Measurements from ENCODE around the gene PP2D1. TPM values are rescaled to one million over a fixed set of nuclear protein-coding genes. Genes with fewer than 3 reads are reported as not detected.

Gene PP2D1, protein sequence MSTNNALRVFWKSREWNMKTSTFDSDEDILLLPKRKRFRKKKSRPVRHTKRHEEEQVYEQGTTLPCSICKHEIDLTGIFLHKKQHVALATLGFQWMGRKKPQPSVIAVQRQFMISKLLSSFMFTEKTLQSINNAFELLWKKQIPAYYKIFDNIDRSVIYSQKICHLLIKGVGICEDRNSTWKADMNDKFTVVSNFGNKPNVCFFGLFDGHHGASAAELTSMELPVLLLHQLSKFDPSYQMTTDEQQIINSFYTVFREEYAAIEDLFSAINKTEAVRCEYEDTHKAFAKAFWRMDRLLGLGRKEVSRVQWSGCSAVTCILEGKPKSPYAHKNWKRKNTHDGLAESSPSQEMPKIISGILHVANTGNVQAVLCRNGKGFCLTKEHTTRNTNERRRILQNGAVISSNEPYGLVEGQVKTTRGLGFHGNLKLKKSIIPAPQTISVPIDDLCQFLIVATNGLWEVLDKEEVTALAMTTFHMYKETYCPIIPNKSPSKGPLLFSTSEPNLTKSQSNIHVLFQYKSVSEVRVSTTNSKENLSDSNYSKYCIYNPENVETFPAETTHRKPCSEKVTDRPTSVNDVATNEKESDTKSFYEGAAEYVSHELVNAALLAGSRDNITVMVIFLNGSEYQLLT
- not detected for total RNA-seq

DNA sequence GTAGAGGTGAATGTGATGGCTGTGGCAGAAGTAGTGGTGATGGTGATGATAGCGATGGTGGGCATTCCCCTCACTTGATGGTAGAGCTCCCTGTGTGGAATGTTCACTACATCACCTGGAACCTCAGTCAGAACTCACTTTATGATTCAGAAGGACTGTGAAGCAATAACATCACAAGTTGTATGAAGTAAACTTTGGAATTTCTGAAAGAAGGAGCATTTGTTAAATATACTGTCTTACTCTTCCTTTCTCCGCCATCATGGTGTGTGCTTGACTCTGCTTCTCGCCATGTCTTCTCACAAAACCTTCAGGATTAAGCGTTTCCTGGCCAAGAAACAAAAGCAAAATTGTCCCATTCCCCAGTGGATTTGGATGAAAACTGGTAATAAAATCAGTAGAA lies at the start of gene PP2D1:
PP2D1 (minus strand) TSS at position 101 of the 400 bp plus-strand sequence. CDS start 192 bp downstream, outside the sequence.

DNA sequence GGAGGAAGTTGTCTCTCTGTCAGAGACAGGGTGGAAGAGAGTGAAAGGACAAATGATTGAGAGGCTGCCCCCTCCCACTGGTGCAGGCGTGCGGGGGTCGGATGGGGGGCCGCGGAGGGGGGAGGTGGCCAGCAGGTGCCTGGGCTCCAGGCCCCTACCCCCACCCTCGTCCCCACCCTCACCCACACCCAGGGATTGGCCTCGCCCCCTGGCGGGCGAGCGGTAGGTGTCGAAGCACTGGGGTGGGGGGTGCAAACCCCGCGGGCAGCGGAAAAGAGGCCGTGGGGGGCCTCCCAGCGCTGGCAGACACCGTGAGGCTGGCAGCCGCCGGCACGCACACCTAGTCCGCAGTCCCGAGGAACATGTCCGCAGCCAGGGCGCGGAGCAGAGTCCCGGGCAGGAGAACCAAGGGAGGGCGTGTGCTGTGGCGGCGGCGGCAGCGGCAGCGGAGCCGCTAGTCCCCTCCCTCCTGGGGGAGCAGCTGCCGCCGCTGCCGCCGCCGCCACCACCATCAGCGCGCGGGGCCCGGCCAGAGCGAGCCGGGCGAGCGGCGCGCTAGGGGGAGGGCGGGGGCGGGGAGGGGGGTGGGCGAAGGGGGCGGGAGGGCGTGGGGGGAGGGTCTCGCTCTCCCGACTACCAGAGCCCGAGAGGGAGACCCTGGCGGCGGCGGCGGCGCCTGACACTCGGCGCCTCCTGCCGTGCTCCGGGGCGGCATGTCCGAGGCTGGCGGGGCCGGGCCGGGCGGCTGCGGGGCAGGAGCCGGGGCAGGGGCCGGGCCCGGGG lies 27.9 kb upstream of the PP2D1 start, which contains the start of gene KAT2B:
KAT2B (plus strand) TSS at position 682 of the 783 bp plus-strand sequence; CDS start at position 714, 32 bp downstream.

DNA sequence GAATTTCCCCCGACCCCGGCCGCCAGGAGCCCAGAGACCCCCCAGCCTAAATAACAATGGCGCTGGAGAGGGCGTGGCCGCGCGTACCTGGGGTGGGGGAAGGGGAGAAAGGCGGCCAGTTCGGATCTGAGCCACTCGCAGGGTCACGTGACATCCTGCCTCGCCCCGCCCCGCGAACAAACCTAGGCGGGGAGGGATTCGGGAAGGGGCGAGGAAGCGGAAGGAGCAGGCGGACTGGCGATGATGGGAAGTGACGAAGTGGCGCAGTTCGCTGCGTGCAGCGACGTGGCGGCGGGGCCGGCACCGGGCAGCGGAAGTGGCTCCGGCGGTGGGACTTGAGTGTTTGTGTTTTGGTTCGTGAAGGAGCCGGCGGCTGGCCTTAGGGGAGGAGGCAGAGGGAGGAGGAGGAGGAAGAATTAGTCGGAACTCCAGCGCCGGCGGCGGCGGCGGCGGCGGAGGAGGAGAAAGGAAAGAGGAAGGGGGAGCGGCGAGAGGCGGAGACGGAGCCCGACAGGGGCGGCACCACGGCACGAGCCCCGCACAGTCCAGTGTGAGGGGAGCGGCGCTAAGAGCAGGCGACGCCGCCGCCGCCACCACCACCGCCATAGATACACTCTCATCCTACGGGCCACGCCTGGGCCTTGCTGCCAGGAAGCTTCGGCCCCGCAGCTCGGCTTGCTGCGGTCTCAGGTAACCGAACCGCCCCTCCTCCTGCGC lies 65.1 kb downstream of the PP2D1 start, which contains the start of gene RAB5A:
RAB5A (plus strand) TSS at position 266 of the 717 bp plus-strand sequence. CDS start 3,802 bp downstream, outside the sequence.

Small RNA genes lying within 50 kb of the gene (small RNA-seq; reads per million reads assigned to genes)
- gene RNU4-85P (ENCODE audit: low replicate concordance), result not detected
- gene RPL39P18 (ENCODE audit: low replicate concordance), result not detected

Other genes starting within 250 kb of the PP2D1 start
- gene EFHB, start 78.0 kb downstream of the PP2D1 start, total RNA-seq, result 0.63 TPM
- gene RAB5A, start 65.2 kb downstream of the PP2D1 start, total RNA-seq, result 96.7 TPM
- gene KAT2B, start 28.2 kb upstream of the PP2D1 start, total RNA-seq, result 29.4 TPM
- 4.1 TPM for gene SGO1, start 173.9 kb upstream of the PP2D1 start, total RNA-seq